WTC11 (cell line): Measurements from ENCODE around the gene SETD1B. TPM values are rescaled to one million over a fixed set of nuclear protein-coding genes. Genes with fewer than 3 reads are reported as not detected.

ENCODE experiments used
- ERG ChIP-seq: fragments of 250-450 bp; sonication (Bioruptor Pico); IDR thresholded peaks from 2 replicates; pipeline ENCODE4 v1.8.0; 2021; ENCODE audit warnings: mild to moderate bottlenecking
- FOXJ3 ChIP-seq: sonication (generic); formaldehyde crosslinking; IDR thresholded peaks from 2 replicates; pipeline ENCODE4 v1.9.0; 2021; ENCODE audit warnings: missing genetic modification reagents, mild to moderate bottlenecking, borderline replicate concordance
- GABPB1 ChIP-seq: sonication (generic); formaldehyde crosslinking; IDR thresholded peaks from 2 replicates; pipeline ENCODE4 v1.8.1; 2023; ENCODE audit warnings: mild to moderate bottlenecking, missing genetic modification reagents
- JAZF1 ChIP-seq: fragments of 250-450 bp; sonication (Bioruptor Pico); IDR thresholded peaks from 2 replicates; pipeline ENCODE4 v1.9.0; 2021; ENCODE audit warnings: moderate library complexity, mild to moderate bottlenecking, inconsistent platforms
- KAT7 ChIP-seq: sonication (generic); formaldehyde crosslinking; IDR thresholded peaks from 2 replicates; pipeline ENCODE4 v1.8.1; 2023; ENCODE audit warnings: missing genetic modification reagents, mild to moderate bottlenecking, borderline replicate concordance
- MYBL2 ChIP-seq: sonication (generic); formaldehyde crosslinking; IDR thresholded peaks from 2 replicates; pipeline ENCODE4 v1.8.1; 2023; ENCODE audit warnings: mild to moderate bottlenecking, moderate library complexity, missing genetic modification reagents
- NFATC4 ChIP-seq: fragments of 250-450 bp; sonication (Bioruptor Pico); IDR thresholded peaks from 2 replicates; pipeline ENCODE4 v1.9.0; 2021; ENCODE audit warnings: mild to moderate bottlenecking
- NFYB ChIP-seq: sonication (generic); formaldehyde crosslinking; conservative IDR thresholded peaks from 2 replicates; pipeline ENCODE4 v1.8.0; 2022; ENCODE audit warnings: low read depth, missing genetic modification reagents
- RORB ChIP-seq: fragments of 250-450 bp; sonication (Bioruptor Pico); IDR thresholded peaks from 2 replicates; pipeline ENCODE4 v1.9.0; 2021; ENCODE audit warnings: mild to moderate bottlenecking
- SMAD3 ChIP-seq: sonication (generic); formaldehyde crosslinking; IDR thresholded peaks from 2 replicates; pipeline ENCODE4 v1.8.0; 2022; ENCODE audit warnings: missing genetic modification reagents, mild to moderate bottlenecking, borderline replicate concordance
- SMAD4 ChIP-seq: sonication (generic); formaldehyde crosslinking; IDR thresholded peaks from 2 replicates; pipeline ENCODE4 v1.8.0; 2022; ENCODE audit warnings: mild to moderate bottlenecking, missing genetic modification reagents
- SOX15 ChIP-seq: fragments of 250-450 bp; sonication (Bioruptor Pico); IDR thresholded peaks from 2 replicates; pipeline ENCODE4 v1.9.0; 2021; ENCODE audit warnings: mild to moderate bottlenecking
- SP1 ChIP-seq: sonication (generic); formaldehyde crosslinking; conservative IDR thresholded peaks from 2 replicates; pipeline ENCODE4 v1.8.1; 2022; ENCODE audit warnings: missing genetic modification reagents
- USF2 ChIP-seq: sonication (generic); formaldehyde crosslinking; IDR thresholded peaks from 2 replicates; pipeline ENCODE4 v1.8.1; 2023; ENCODE audit warnings: mild to moderate bottlenecking, missing genetic modification reagents, moderate library complexity
- ZMAT4 ChIP-seq: fragments of 250-450 bp; sonication (Bioruptor Pico); IDR thresholded peaks from 2 replicates; pipeline ENCODE4 v1.9.0; 2021; ENCODE audit warnings: mild to moderate bottlenecking
- ZNF263 ChIP-seq: sonication (generic); formaldehyde crosslinking; IDR thresholded peaks from 2 replicates; pipeline ENCODE4 v1.8.1; 2022; ENCODE audit warnings: low read depth, mild to moderate bottlenecking, moderate library complexity, missing genetic modification reagents
- ZNF416 ChIP-seq: fragments of 250-450 bp; sonication (Bioruptor Pico); IDR thresholded peaks from 2 replicates; pipeline ENCODE4 v1.9.0; 2021; ENCODE audit warnings: mild to moderate bottlenecking, inconsistent platforms
- ZNF423 ChIP-seq: fragments of 250-450 bp; sonication (Bioruptor Pico); IDR thresholded peaks from 2 replicates; pipeline ENCODE4 v2.1.2; 2022; ENCODE audit warnings: mild to moderate bottlenecking, moderate library complexity
- ZNF425 ChIP-seq: fragments of 250-450 bp; sonication (Bioruptor Pico); conservative IDR thresholded peaks from 2 replicates; pipeline ENCODE4 v1.9.0; 2021; ENCODE audit warnings: mild to moderate bottlenecking
- total RNA-seq: library from RNA; stranded (reverse); gene quantifications from 3 replicates; pipeline ENCODE4 v1.2.3, GENCODE V29; 2021
- TF ChIP-seq, protein P1 (sequence below): sonication (generic); formaldehyde crosslinking; IDR thresholded peaks from 2 replicates; pipeline ENCODE4 v1.8.0; 2022; ENCODE audit warnings: mild to moderate bottlenecking, missing genetic modification reagents
- TF ChIP-seq, protein P2 (sequence below): fragments of 250-450 bp; sonication (Bioruptor Pico); IDR thresholded peaks from 2 replicates; pipeline ENCODE4 v1.9.0; 2021; ENCODE audit warnings: moderate library complexity, mild to moderate bottlenecking, inconsistent platforms, borderline replicate concordance
- TF ChIP-seq, protein P3 (sequence below): sonication (generic); formaldehyde crosslinking; IDR thresholded peaks from 2 replicates; pipeline ENCODE4 v1.8.1; 2022; ENCODE audit warnings: low read depth, missing genetic modification reagents, borderline replicate concordance
- TF ChIP-seq, protein P4 (sequence below): sonication (generic); formaldehyde crosslinking; IDR thresholded peaks from 2 replicates; pipeline ENCODE4 v1.8.1; 2023; ENCODE audit warnings: mild to moderate bottlenecking, missing genetic modification reagents, moderate library complexity
- TF ChIP-seq, protein P5 (sequence below): sonication (generic); formaldehyde crosslinking; IDR thresholded peaks from 2 replicates; pipeline ENCODE4 v1.8.0; 2022; ENCODE audit warnings: mild to moderate bottlenecking, missing genetic modification reagents
- TF ChIP-seq, protein P6 (sequence below): sonication (generic); formaldehyde crosslinking; IDR thresholded peaks from 2 replicates; pipeline ENCODE4 v1.8.0; 2023; ENCODE audit warnings: mild to moderate bottlenecking, missing genetic modification reagents
- TF ChIP-seq, protein P7 (sequence below): sonication (generic); formaldehyde crosslinking; IDR thresholded peaks from 2 replicates; pipeline ENCODE4 v1.8.1; 2023; ENCODE audit warnings: mild to moderate bottlenecking, missing genetic modification reagents

SETD1B gene
- total RNA-seq, 1 experiment from 2014 or later = 19.5 TPM

- TF ChIP-seq ERG (CRISPR knock-in tag) = peak; percentile 62
- TF ChIP-seq, protein P1, sequence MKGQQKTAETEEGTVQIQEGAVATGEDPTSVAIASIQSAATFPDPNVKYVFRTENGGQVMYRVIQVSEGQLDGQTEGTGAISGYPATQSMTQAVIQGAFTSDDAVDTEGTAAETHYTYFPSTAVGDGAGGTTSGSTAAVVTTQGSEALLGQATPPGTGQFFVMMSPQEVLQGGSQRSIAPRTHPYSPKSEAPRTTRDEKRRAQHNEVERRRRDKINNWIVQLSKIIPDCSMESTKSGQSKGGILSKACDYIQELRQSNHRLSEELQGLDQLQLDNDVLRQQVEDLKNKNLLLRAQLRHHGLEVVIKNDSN (CRISPR knock-in tag) = peak; percentile 23; the same call in 1 of the 2 replicates
- TF ChIP-seq, protein P2, sequence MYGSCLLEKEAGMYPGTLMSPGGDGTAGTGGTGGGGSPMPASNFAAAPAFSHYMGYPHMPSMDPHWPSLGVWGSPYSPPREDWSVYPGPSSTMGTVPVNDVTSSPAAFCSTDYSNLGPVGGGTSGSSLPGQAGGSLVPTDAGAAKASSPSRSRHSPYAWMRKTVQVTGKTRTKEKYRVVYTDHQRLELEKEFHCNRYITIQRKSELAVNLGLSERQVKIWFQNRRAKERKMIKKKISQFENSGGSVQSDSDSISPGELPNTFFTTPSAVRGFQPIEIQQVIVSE (CRISPR knock-in tag) = no peak
- TF ChIP-seq, protein P3, sequence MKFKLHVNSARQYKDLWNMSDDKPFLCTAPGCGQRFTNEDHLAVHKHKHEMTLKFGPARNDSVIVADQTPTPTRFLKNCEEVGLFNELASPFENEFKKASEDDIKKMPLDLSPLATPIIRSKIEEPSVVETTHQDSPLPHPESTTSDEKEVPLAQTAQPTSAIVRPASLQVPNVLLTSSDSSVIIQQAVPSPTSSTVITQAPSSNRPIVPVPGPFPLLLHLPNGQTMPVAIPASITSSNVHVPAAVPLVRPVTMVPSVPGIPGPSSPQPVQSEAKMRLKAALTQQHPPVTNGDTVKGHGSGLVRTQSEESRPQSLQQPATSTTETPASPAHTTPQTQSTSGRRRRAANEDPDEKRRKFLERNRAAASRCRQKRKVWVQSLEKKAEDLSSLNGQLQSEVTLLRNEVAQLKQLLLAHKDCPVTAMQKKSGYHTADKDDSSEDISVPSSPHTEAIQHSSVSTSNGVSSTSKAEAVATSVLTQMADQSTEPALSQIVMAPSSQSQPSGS (CRISPR knock-in tag) = no peak
- peak; percentile 78 for TF ChIP-seq GABPB1 (CRISPR knock-in tag)
- TF ChIP-seq JAZF1 = no peak
- peak; percentile 14; the same call in 1 of the 2 replicates for TF ChIP-seq ZMAT4 (CRISPR knock-in tag)
- peak; percentile 79 for TF ChIP-seq NFATC4 (CRISPR knock-in tag)
- TF ChIP-seq, protein P4, sequence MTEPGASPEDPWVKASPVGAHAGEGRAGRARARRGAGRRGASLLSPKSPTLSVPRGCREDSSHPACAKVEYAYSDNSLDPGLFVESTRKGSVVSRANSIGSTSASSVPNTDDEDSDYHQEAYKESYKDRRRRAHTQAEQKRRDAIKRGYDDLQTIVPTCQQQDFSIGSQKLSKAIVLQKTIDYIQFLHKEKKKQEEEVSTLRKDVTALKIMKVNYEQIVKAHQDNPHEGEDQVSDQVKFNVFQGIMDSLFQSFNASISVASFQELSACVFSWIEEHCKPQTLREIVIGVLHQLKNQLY (CRISPR knock-in tag) = no peak
- TF ChIP-seq, protein P5, sequence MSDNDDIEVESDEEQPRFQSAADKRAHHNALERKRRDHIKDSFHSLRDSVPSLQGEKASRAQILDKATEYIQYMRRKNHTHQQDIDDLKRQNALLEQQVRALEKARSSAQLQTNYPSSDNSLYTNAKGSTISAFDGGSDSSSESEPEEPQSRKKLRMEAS = peak; percentile 95
- no peak for TF ChIP-seq ZNF423
- peak; percentile 83 for TF ChIP-seq SP1 (CRISPR knock-in tag)
- 0 out of 2 replicates have a peak, but pooled peaks have one; percentile 71 for TF ChIP-seq KAT7
- no peak; the same call in none of the 2 replicates for TF ChIP-seq SMAD3 (CRISPR knock-in tag)
- no peak for TF ChIP-seq ZNF425
- no peak for TF ChIP-seq USF2 (CRISPR knock-in tag)
- TF ChIP-seq, protein P6, sequence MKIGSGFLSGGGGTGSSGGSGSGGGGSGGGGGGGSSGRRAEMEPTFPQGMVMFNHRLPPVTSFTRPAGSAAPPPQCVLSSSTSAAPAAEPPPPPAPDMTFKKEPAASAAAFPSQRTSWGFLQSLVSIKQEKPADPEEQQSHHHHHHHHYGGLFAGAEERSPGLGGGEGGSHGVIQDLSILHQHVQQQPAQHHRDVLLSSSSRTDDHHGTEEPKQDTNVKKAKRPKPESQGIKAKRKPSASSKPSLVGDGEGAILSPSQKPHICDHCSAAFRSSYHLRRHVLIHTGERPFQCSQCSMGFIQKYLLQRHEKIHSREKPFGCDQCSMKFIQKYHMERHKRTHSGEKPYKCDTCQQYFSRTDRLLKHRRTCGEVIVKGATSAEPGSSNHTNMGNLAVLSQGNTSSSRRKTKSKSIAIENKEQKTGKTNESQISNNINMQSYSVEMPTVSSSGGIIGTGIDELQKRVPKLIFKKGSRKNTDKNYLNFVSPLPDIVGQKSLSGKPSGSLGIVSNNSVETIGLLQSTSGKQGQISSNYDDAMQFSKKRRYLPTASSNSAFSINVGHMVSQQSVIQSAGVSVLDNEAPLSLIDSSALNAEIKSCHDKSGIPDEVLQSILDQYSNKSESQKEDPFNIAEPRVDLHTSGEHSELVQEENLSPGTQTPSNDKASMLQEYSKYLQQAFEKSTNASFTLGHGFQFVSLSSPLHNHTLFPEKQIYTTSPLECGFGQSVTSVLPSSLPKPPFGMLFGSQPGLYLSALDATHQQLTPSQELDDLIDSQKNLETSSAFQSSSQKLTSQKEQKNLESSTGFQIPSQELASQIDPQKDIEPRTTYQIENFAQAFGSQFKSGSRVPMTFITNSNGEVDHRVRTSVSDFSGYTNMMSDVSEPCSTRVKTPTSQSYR (CRISPR knock-in tag) = peak; percentile 83
- TF ChIP-seq SOX15 (CRISPR knock-in tag) = no peak
- TF ChIP-seq NFYB (CRISPR knock-in tag) = peak; percentile 78
- TF ChIP-seq FOXJ3 (CRISPR knock-in tag) = no peak
- no peak for TF ChIP-seq SMAD4 (CRISPR knock-in tag)
- no peak for TF ChIP-seq RORB (CRISPR knock-in tag)
- TF ChIP-seq, protein P7, sequence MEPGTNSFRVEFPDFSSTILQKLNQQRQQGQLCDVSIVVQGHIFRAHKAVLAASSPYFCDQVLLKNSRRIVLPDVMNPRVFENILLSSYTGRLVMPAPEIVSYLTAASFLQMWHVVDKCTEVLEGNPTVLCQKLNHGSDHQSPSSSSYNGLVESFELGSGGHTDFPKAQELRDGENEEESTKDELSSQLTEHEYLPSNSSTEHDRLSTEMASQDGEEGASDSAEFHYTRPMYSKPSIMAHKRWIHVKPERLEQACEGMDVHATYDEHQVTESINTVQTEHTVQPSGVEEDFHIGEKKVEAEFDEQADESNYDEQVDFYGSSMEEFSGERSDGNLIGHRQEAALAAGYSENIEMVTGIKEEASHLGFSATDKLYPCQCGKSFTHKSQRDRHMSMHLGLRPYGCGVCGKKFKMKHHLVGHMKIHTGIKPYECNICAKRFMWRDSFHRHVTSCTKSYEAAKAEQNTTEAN (CRISPR knock-in tag) = peak; percentile 83; the same call in 1 of the 2 replicates
- TF ChIP-seq ZNF263 (CRISPR knock-in tag) = peak; percentile 22; the same call in 1 of the 2 replicates
- peak; percentile 83; the same call in 1 of the 2 replicates for TF ChIP-seq MYBL2 (CRISPR knock-in tag)
- peak; percentile 63; the same call in 1 of the 2 replicates for TF ChIP-seq ZNF416 (CRISPR knock-in tag)
Measured at GRCh38 chr12:121793838-121794533, 9.8 kb upstream of the SETD1B start (continued).
